ENCODE measurements around the gene TRAPPC12.
"Not testable (repeated sequence)": the region's sequence is repeated elsewhere in the genome, so short reads cannot be mapped to it uniquely, and the experiment has no call there.

The TRAPPC12 gene

GRCh38 chr2:3345621-3346020, 33.9 kb upstream of the TRAPPC12 start:
- Histone ChIP-seq H3K27ac (ENCODE audit: low read depth, low read length) (no peak overlapping the region), H3K4me1 (ENCODE audit: control insufficient read depth in 1 of 2, insufficient read depth in 2 of 2, low read length in 2 of 2) (no peaks in the 10 kb centered on the region)

GRCh38 chr2:3348767-3349166, 30.7 kb upstream of the TRAPPC12 start:
- Histone ChIP-seq H3K4me3 (ENCODE audit: low read depth in 1 of 2, low read length in 2 of 2) (no peak overlapping the region), H3K36me3 (ENCODE audit: control insufficient read depth in 1 of 2, insufficient read depth in 2 of 2, low read length in 2 of 2) (peaks cover 9 to 18% of the 10 kb centered on the region in 2 donors), H3K9ac (ENCODE audit: low read depth in 1 of 2, low read length in 2 of 2) (no peak overlapping the region), H3K27me3 (ENCODE audit: control insufficient read depth in 1 of 2, insufficient read depth in 2 of 2, low read length in 2 of 2) (no peaks in the 10 kb centered on the region), H3K27ac (ENCODE audit: low read depth, low read length) (no peak overlapping the region), H3K4me1 (ENCODE audit: control insufficient read depth in 1 of 2, insufficient read depth in 2 of 2, low read length in 2 of 2) (no peaks in the 10 kb centered on the region), H3K9me3 (ENCODE audit: control insufficient read depth in 1 of 2, low read length in 2 of 2) (peaks cover 3% of the 10 kb centered on the region in 2 donors)

More at GRCh38 chr2:3345621-3346020, 33.9 kb upstream of the TRAPPC12 start:
- H3K4me3 ChIP-seq (ENCODE audit: low read depth in 1 of 2, low read length in 2 of 2), result no peak overlapping the region
- H3K9me3 ChIP-seq (ENCODE audit: control insufficient read depth in 1 of 2, low read length in 2 of 2), result no peaks in the 10 kb centered on the region
- no peaks in the 10 kb centered on the region for H3K27me3 ChIP-seq (ENCODE audit: control insufficient read depth in 1 of 2, insufficient read depth in 2 of 2, low read length in 2 of 2)
- H3K9ac ChIP-seq (ENCODE audit: low read depth in 1 of 2, low read length in 2 of 2), result no peak overlapping the region
- H3K36me3 ChIP-seq (ENCODE audit: control insufficient read depth in 1 of 2, insufficient read depth in 2 of 2, low read length in 2 of 2), result peaks cover 4 to 8% of the 10 kb centered on the region in 2 donors

- no peak overlapping the region for H3K9ac ChIP-seq (ENCODE audit: low read depth in 1 of 2, low read length in 2 of 2)
Observed at GRCh38 chr2:3349211-3349693, 30.2 kb upstream of the TRAPPC12 start.

GRCh38 chr2:3354986-3355385, 24.5 kb upstream of the TRAPPC12 start:
- H3K9ac ChIP-seq (ENCODE audit: low read depth in 1 of 2, low read length in 2 of 2), result no peak overlapping the region
- peaks cover 0 to 11% of the 10 kb centered on the region in 2 donors for H3K4me1 ChIP-seq (ENCODE audit: control insufficient read depth in 1 of 2, insufficient read depth in 2 of 2, low read length in 2 of 2)
- no peak overlapping the region for H3K4me3 ChIP-seq (ENCODE audit: low read depth in 1 of 2, low read length in 2 of 2)
- no peak overlapping the region for H3K27ac ChIP-seq (ENCODE audit: low read depth, low read length)
- peaks cover 9 to 24% of the 10 kb centered on the region in 2 donors for H3K36me3 ChIP-seq (ENCODE audit: control insufficient read depth in 1 of 2, insufficient read depth in 2 of 2, low read length in 2 of 2)
- peaks cover 3% of the 10 kb centered on the region in 2 donors for H3K9me3 ChIP-seq (ENCODE audit: control insufficient read depth in 1 of 2, low read length in 2 of 2)
- no peaks in the 10 kb centered on the region for H3K27me3 ChIP-seq (ENCODE audit: control insufficient read depth in 1 of 2, insufficient read depth in 2 of 2, low read length in 2 of 2)

More at GRCh38 chr2:3349211-3349693, 30.2 kb upstream of the TRAPPC12 start:
- Histone ChIP-seq H3K27me3 (ENCODE audit: control insufficient read depth in 1 of 2, insufficient read depth in 2 of 2, low read length in 2 of 2) (no peaks in the 10 kb centered on the region), H3K27ac (ENCODE audit: low read depth, low read length) (no peak overlapping the region), H3K4me3 (ENCODE audit: low read depth in 1 of 2, low read length in 2 of 2) (no peak overlapping the region), H3K9me3 (ENCODE audit: control insufficient read depth in 1 of 2, low read length in 2 of 2) (peaks cover 3% of the 10 kb centered on the region in 2 donors), H3K4me1 (ENCODE audit: control insufficient read depth in 1 of 2, insufficient read depth in 2 of 2, low read length in 2 of 2) (no peaks in the 10 kb centered on the region), H3K36me3 (ENCODE audit: control insufficient read depth in 1 of 2, insufficient read depth in 2 of 2, low read length in 2 of 2) (peaks cover 9 to 22% of the 10 kb centered on the region in 2 donors)

GRCh38 chr2:3355951-3356569, 23.4 kb upstream of the TRAPPC12 start:
- Histone ChIP-seq H3K27ac (ENCODE audit: low read depth, low read length) (no peak overlapping the region), H3K9ac (ENCODE audit: low read depth in 1 of 2, low read length in 2 of 2) (no peak overlapping the region), H3K36me3 (ENCODE audit: control insufficient read depth in 1 of 2, insufficient read depth in 2 of 2, low read length in 2 of 2) (peaks cover 5 to 21% of the 10 kb centered on the region in 2 donors), H3K9me3 (ENCODE audit: control insufficient read depth in 1 of 2, low read length in 2 of 2) (peaks cover 3% of the 10 kb centered on the region in 2 donors), H3K27me3 (ENCODE audit: control insufficient read depth in 1 of 2, insufficient read depth in 2 of 2, low read length in 2 of 2) (no peaks in the 10 kb centered on the region), H3K4me1 (ENCODE audit: control insufficient read depth in 1 of 2, insufficient read depth in 2 of 2, low read length in 2 of 2) (peaks cover 0 to 11% of the 10 kb centered on the region in 2 donors), H3K4me3 (ENCODE audit: low read depth in 1 of 2, low read length in 2 of 2) (peak overlapping the region; percentile 7 to 40)

- peak overlapping the region; percentile 7 to 40 for H3K4me3 ChIP-seq (ENCODE audit: low read depth in 1 of 2, low read length in 2 of 2)
- H3K36me3 ChIP-seq (ENCODE audit: control insufficient read depth in 1 of 2, insufficient read depth in 2 of 2, low read length in 2 of 2), result peaks cover 5 to 15% of the 10 kb centered on the region in 2 donors
- H3K9me3 ChIP-seq (ENCODE audit: control insufficient read depth in 1 of 2, low read length in 2 of 2), result peaks cover 3% of the 10 kb centered on the region in 2 donors
- no peak overlapping the region for H3K9ac ChIP-seq (ENCODE audit: low read depth in 1 of 2, low read length in 2 of 2)
- H3K27ac ChIP-seq (ENCODE audit: low read depth, low read length), result no peak overlapping the region
- H3K27me3 ChIP-seq (ENCODE audit: control insufficient read depth in 1 of 2, insufficient read depth in 2 of 2, low read length in 2 of 2), result no peaks in the 10 kb centered on the region
- peaks cover 0 to 11% of the 10 kb centered on the region in 2 donors for H3K4me1 ChIP-seq (ENCODE audit: control insufficient read depth in 1 of 2, insufficient read depth in 2 of 2, low read length in 2 of 2)
Observed at GRCh38 chr2:3356799-3357198, 22.7 kb upstream of the TRAPPC12 start.

- H3K27ac ChIP-seq (ENCODE audit: low read depth, low read length); H3K4me3 ChIP-seq (ENCODE audit: low read depth in 1 of 2, low read length in 2 of 2); H3K27me3 ChIP-seq (ENCODE audit: control insufficient read depth in 1 of 2, insufficient read depth in 2 of 2, low read length in 2 of 2); H3K9me3 ChIP-seq (ENCODE audit: control insufficient read depth in 1 of 2, low read length in 2 of 2); H3K9ac ChIP-seq (ENCODE audit: low read depth in 1 of 2, low read length in 2 of 2): not testable (repeated sequence)
- Histone ChIP-seq H3K36me3 (ENCODE audit: control insufficient read depth in 1 of 2, insufficient read depth in 2 of 2, low read length in 2 of 2) (peaks cover 5 to 11% of the 10 kb centered on the region in 2 donors), H3K4me1 (ENCODE audit: control insufficient read depth in 1 of 2, insufficient read depth in 2 of 2, low read length in 2 of 2) (peaks cover 0 to 11% of the 10 kb centered on the region in 2 donors)
Observed at GRCh38 chr2:3357446-3357845, 22.0 kb upstream of the TRAPPC12 start.

GRCh38 chr2:3357926-3358325, 21.6 kb upstream of the TRAPPC12 start:
- no peak overlapping the region for H3K9ac ChIP-seq (ENCODE audit: low read depth in 1 of 2, low read length in 2 of 2)
- no peak overlapping the region for H3K27ac ChIP-seq (ENCODE audit: low read depth, low read length)
- no peak overlapping the region for H3K4me3 ChIP-seq (ENCODE audit: low read depth in 1 of 2, low read length in 2 of 2)
- H3K4me1 ChIP-seq (ENCODE audit: control insufficient read depth in 1 of 2, insufficient read depth in 2 of 2, low read length in 2 of 2), result peaks cover 0 to 11% of the 10 kb centered on the region in 2 donors
- H3K36me3 ChIP-seq (ENCODE audit: control insufficient read depth in 1 of 2, insufficient read depth in 2 of 2, low read length in 2 of 2), result peaks cover 3 to 9% of the 10 kb centered on the region in 2 donors
- H3K9me3 ChIP-seq (ENCODE audit: control insufficient read depth in 1 of 2, low read length in 2 of 2), result no peaks in the 10 kb centered on the region
- no peaks in the 10 kb centered on the region for H3K27me3 ChIP-seq (ENCODE audit: control insufficient read depth in 1 of 2, insufficient read depth in 2 of 2, low read length in 2 of 2)

- no peak overlapping the region for H3K4me3 ChIP-seq (ENCODE audit: low read depth in 1 of 2, low read length in 2 of 2)
- no peaks in the 10 kb centered on the region for H3K27me3 ChIP-seq (ENCODE audit: control insufficient read depth in 1 of 2, insufficient read depth in 2 of 2, low read length in 2 of 2)
- H3K4me1 ChIP-seq (ENCODE audit: control insufficient read depth in 1 of 2, insufficient read depth in 2 of 2, low read length in 2 of 2), result peaks cover 0 to 1% of the 10 kb centered on the region in 2 donors
Observed at GRCh38 chr2:3361518-3362389, 17.7 kb upstream of the TRAPPC12 start.

GRCh38 chr2:3365219-3365618, 14.3 kb upstream of the TRAPPC12 start:
- Histone ChIP-seq H3K9ac (ENCODE audit: low read depth in 1 of 2, low read length in 2 of 2) (no peak overlapping the region), H3K4me1 (ENCODE audit: control insufficient read depth in 1 of 2, insufficient read depth in 2 of 2, low read length in 2 of 2) (no peaks in the 10 kb centered on the region), H3K36me3 (ENCODE audit: control insufficient read depth in 1 of 2, insufficient read depth in 2 of 2, low read length in 2 of 2) (no peaks in the 10 kb centered on the region), H3K4me3 (ENCODE audit: low read depth in 1 of 2, low read length in 2 of 2) (no peak overlapping the region), H3K27ac (ENCODE audit: low read depth, low read length) (no peak overlapping the region), H3K27me3 (ENCODE audit: control insufficient read depth in 1 of 2, insufficient read depth in 2 of 2, low read length in 2 of 2) (no peaks in the 10 kb centered on the region), H3K9me3 (ENCODE audit: control insufficient read depth in 1 of 2, low read length in 2 of 2) (no peaks in the 10 kb centered on the region)

More at GRCh38 chr2:3361518-3362389, 17.7 kb upstream of the TRAPPC12 start:
- Histone ChIP-seq H3K27ac (ENCODE audit: low read depth, low read length) (no peak overlapping the region), H3K9me3 (ENCODE audit: control insufficient read depth in 1 of 2, low read length in 2 of 2) (no peaks in the 10 kb centered on the region), H3K36me3 (ENCODE audit: control insufficient read depth in 1 of 2, insufficient read depth in 2 of 2, low read length in 2 of 2) (no peaks in the 10 kb centered on the region), H3K9ac (ENCODE audit: low read depth in 1 of 2, low read length in 2 of 2) (no peak overlapping the region)
